Omental fat pad (tissue), 4 donors: Measurements from ENCODE around the gene SELPLG. TPM values are rescaled to one million over a fixed set of nuclear protein-coding genes. Genes with fewer than 3 reads are reported as not detected.
A peak's percentile ranks its signal among the peaks of the same experiment; 100 is the strongest.
"Not testable (repeated sequence)": the region's sequence is repeated elsewhere in the genome, so short reads cannot be mapped to it uniquely, and the experiment has no call there.

Source experiments
- ATAC-seq: fragments of 150-250 bp; one replicate; pipeline ENCODE4 v1.9.1; 2016; ENCODE audit warnings: mild to moderate bottlenecking, moderate library complexity; ENCODE audit not compliant: low FRiP score
- DNase-seq: peaks from one replicate; pipeline ENCODE4 v3.0.0-alpha.2; 2019; ENCODE audit warnings: low spot score
- CTCF ChIP-seq, 3 donors: fragments of 450-650 bp; IDR thresholded peaks; one replicate each; pipeline ENCODE4 v1.5.1; 2016 to 2017; ENCODE audit warnings: antibody characterized with exemption in 3 of 3, mild to moderate bottlenecking in 3 of 3, moderate library complexity in 2 of 3
- total RNA-seq, 4 donors: library from RNA; depleted of rRNA; stranded (reverse); fragments of >200 nt; gene quantifications; one replicate each; pipeline ENCODE4 v1.1.0, GENCODE V29; 2016

SELPLG gene
- total RNA-seq, 4 donors from 2014 or later, result 12.4 to 45.6 (median 18.3) TPM

DNA sequence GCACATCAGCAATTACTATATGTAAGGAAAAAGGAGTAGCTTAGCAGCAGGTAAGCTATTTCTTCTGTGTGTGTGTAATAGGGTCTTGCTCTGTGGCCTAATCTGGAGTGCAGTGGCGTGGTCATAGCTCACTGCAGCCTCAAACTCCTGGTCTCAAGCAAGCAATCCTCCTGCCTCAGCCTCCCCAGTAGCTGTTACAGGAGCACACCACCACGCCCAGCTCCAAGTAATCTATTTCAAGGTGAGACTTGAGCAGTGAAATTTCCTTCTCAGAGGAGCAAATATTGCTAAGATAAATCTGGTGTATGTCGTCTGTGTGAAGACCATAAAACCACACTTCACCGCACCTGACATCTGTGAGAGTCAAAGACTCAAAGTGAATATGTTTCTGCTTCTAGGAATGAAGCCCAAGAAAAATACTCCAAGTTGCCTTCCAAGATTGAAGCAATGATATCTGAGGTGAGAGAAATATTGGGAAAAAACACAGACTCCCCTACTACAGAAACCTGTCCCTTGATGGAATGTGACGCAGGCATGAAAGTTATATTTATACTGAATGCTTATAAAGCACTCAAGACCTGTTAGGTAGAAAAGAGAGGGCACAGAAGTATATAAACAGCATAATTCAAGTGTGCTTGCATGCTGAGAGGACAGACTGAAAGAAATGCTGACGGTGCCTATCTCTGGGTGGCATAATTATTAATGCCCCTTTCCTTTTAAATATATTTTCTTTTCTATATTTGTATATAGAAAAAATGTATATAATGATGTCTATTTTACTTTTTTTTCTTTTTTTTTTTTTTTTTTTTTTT, 2.5 kb upstream of the SELPLG start:
- ATAC-seq, result no peak
- no peak for DNase-seq
- TF ChIP-seq CTCF (IDR thresholded peaks at IDR 0.05), result no peak

DNA sequence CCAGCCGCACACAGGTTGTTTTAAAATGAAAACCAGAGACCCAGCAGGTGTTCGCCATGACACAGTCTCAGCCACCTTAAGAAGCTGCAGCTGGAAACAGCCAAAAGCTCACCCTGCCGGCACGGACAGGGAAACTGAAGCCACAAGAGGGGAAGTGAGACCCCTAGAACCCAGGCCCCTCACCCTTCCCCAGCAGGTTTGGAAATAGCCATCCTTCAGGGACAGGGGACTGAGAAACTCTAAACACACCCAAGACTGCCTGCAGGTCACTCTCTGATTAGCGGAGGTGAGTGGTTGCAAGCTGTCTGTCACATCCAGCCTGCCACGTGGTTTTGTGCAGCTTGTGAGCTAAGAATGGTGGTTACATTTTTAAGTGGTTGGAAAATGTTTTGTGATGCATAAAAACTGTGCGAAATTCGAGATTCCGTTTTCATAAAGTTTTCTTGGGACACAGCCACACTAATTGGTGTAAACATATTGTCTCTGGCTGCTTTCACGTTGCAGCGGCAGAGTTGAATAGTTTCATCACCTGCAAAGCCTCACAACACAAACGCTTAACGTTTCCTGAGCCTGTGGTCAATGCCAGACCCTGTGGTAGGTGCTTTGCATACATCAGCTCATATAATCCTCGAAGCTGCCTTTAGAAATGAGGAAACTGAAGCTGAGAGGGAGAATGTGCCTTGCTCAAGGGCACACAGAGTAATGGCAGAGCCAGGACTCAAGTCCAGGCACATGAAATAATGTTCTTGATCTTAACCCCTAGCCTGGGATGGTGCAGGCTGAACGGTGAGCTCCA, 1.7 kb upstream of the SELPLG start:
- TF ChIP-seq CTCF (IDR thresholded peaks at IDR 0.05), result no peak
- ATAC-seq (no peak), DNase-seq (no peak)

- DNase-seq (no peak), ATAC-seq (no peak)
- no peak for TF ChIP-seq CTCF (IDR thresholded peaks at IDR 0.05)
Measured at GRCh38 chr12:108634341-108634751, 652 bp upstream of the SELPLG start.

DNA sequence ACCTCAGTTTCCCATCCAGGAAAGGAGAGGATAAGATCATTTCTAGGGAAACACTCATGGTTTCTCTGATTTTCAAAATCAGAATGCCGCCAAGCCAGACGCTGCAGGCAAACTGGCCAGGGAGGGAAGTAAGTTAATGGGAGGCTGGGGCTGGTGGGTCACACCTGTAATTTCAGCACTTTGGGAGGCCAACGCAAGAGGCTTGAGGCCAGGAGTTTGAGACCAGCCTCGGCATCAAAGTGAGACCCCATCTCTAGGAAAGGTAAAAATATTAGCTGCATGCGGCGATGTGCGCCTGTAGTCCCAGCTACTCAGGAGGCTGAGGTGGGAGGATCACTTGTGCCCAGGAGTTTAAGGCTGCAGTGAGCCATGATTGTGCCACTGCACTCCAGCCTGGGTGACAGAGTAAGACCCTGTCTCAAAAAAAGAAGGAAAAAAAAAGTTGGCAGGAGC, 587 bp downstream of the SELPLG start:
- TF ChIP-seq CTCF (IDR thresholded peaks at IDR 0.05), result no peak
- no peak for ATAC-seq
- no peak for DNase-seq

- not testable (repeated sequence) for DNase-seq, ATAC-seq
Measured at GRCh38 chr12:108631261-108631660, 2.4 kb downstream of the SELPLG start.

GRCh38 chr12:108630481-108631207, 3.0 kb downstream of the SELPLG start:
- peak; percentile 28 for ATAC-seq
- no peak for TF ChIP-seq CTCF (IDR thresholded peaks at IDR 0.05)
- DNase-seq, result no peak
